Measurements from ENCODE around the gene ITPKC. TPM values are rescaled to one million over a fixed set of nuclear protein-coding genes. Genes with fewer than 3 reads are reported as not detected.
A peak's percentile ranks its signal among the peaks of the same experiment; 100 is the strongest.

ITPKC gene
- total and polyA plus RNA-seq, 9 of the 15 experiments (the other 6 are each of a cell fraction or from before 2014, with no cell fraction given) = 0.08 to 9.3 (median 5.8) TPM

- TF ChIP-seq ZBTB33 (CRISPR knock-in tag; IDR thresholded peaks at IDR 0.05) = peak; percentile 41; the same call in 1 of the 2 replicates
- TF ChIP-seq ESRRB (CRISPR knock-in tag; IDR thresholded peaks at IDR 0.05; ENCODE audit: borderline replicate concordance) = 0 out of 2 replicates have a peak, but pooled peaks have one; percentile 77
- no peak for TF ChIP-seq SIX5 (IDR thresholded peaks at IDR 0.05; ENCODE audit: borderline replicate concordance in 1 of 2, insufficient read depth in 1 of 2, low read depth in 1 of 2, low read length in 2 of 2)
- TF ChIP-seq ZNF778 (CRISPR knock-in tag; IDR thresholded peaks at IDR 0.05) = no peak
- TF ChIP-seq ZNF24 (IDR thresholded peaks at IDR 0.05) = no peak
- TF ChIP-seq HMGXB4 (CRISPR knock-in tag; IDR thresholded peaks at IDR 0.05) = no peak
- peak; percentile 56 for TF ChIP-seq MXD1 (CRISPR knock-in tag; IDR thresholded peaks at IDR 0.05; ENCODE audit: borderline replicate concordance, poor library complexity, severe bottlenecking)
- no peak for TF ChIP-seq ZNF277 (CRISPR knock-in tag; IDR thresholded peaks at IDR 0.05; ENCODE audit: borderline replicate concordance)
- TF ChIP-seq NR1H2 (CRISPR knock-in tag; IDR thresholded peaks at IDR 0.05) = no peak
- TF ChIP-seq NFIC (IDR thresholded peaks at IDR 0.05) = peak; percentile 53
- TF ChIP-seq ZNF121 (CRISPR knock-in tag; conservative IDR thresholded peaks at IDR 0.05) = no peak
- peak; percentile 60 for TF ChIP-seq ATF4 (CRISPR knock-in tag; IDR thresholded peaks at IDR 0.05)
These were observed 33.4 kb downstream of the ITPKC start, which contains the start of gene ACTMAP (continued) for GRCh38 chr19:40750058-40750873.
